NCI-H128 (cell line): ENCODE measurements around the gene BMP10.

ENCODE experiments used
- DNase-seq: peaks from one replicate; lab custom pipeline; 2025; ENCODE audit not compliant: unreplicated experiment; lab: John Stamatoyannopoulos, UW

Gene BMP10

DNA sequence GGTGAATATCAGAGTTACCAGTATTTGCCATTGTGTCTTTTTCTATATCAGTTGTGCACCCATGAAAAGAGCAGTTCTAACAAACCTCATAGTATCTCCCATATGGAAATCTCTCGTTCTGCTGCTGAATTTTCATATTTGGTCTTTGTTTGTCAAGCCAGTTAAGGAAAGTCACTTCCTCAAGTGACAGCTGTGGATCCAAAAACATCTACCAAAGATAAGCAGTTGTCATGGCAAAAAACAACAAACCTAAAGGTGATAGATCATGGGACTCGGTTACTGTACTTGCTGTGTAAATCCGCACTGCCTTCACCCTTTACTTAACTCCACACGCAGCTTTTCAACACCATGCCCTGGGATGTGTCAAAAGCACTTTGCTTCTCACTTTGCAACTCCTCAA is 17.3 kb downstream of the BMP10 start:
- DNase-seq, result no peak

DNA sequence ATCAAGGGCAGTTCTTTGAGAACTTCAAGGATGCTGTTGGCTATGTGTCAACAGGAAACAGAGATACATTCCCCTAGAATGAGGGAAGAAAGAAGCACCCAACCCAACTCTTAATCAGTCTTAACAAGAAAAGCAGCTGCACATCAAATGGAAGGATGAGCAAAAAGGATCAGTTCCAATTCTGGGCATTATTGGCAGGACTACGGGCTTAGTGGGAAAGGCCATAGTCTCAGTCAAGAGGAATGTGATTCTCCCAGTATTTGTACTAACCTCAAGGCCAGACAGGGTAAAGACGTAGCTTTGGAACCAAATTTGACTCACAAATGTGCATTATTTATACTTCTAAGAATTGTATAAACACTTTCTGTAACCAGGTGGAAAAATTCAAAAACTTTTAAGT is 18.2 kb downstream of the BMP10 start:
- no peak for DNase-seq

DNA sequence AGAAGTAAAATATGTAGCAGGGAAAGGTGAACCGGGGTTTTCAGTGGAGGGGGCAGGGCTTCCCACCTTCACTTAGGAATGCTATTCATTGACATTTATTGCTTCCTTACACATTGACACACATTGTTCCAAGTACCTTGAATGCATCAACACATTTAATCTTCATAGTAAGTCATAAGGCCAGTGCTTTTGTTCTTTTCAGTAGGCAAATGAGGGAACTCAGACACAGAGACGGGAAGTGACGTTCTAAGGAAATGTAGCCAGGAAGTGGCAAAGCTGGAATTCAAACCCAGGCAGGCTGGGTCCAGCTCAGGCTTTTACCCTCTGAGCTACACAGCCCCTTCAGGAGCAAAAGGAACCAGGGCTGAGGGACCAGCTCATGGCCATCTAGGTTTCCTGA is 20.7 kb downstream of the BMP10 start:
- no peak for DNase-seq

DNA sequence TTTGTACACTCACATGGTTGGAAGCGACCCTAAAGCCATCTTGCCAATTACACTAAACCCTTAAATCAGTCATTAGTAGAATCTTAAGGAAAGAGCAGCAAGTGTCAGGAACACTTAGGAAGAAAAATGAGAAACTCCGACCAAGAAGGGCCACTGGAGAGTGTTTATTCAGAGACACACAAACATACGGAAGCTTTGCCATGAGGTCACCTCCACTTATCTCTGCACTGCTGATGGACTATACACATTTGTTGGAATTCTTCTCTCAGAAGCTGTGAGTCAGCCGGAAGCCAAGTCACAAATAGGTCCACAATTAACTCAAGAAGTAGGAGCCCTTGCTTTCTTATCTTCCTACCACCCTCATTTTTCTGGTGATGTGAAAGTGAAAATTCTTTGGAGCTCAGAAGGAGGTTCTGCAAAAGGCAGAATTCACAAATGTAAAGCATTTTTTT is 21.6 kb downstream of the BMP10 start:
- DNase-seq, result no peak

DNA sequence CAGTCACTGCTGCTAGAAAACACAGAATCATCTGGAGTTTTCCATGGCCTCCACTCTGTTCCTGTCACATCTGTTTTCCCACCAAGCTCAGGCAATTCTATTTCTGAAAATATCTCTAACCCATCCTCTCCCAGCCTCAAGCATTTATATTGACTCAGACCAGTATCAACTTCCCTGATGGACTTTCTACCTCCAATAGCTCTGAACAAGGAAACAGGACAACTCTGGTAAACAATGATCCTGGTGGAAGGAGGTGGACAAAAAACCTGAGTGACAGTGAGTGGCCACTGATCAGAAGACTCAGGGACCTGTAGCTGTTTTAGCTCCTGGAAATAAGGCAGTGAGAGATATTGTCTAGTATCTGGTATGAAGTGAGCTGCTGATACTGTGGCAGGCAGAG is 23.4 kb downstream of the BMP10 start:
- DNase-seq, result no peak

DNA sequence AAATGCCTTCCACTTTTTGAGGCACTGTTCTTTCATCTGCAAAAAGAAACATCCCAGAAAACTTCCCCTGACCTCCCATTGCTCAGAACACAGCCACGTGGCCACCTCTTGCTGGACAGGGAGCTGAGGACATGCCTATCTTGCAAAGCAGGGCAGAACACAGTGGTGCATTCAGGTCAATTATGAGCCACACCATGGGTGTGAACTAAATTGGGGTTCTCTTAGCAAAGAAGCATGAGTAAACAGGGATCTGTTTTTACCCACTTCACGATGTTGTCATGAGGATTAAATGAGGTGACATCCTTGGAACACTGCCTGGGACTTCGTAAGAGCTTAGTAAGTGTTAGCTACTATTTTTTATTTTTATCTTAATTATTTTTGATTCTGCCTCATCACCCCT is 25.1 kb downstream of the BMP10 start:
- DNase-seq, result no peak

DNA sequence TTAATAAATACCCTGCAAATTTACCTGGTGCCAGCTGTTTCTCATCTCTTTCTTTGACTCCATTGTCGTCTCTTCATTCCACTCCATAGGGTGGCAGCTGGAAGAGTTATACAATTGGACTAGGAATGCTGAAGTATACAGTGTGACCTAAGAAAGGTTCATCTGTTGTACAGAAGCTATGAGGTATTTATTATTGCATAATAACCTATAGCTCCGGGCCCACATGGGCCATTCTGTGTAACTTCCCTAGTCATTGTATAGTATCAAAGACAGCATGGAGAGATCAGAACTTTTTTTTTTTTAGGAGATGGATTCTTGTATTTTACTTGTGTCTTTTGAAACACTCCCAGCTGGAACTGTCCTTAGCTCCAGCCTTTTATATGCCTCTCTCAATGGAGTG is 26.2 kb downstream of the BMP10 start:
- DNase-seq, result no peak

DNA sequence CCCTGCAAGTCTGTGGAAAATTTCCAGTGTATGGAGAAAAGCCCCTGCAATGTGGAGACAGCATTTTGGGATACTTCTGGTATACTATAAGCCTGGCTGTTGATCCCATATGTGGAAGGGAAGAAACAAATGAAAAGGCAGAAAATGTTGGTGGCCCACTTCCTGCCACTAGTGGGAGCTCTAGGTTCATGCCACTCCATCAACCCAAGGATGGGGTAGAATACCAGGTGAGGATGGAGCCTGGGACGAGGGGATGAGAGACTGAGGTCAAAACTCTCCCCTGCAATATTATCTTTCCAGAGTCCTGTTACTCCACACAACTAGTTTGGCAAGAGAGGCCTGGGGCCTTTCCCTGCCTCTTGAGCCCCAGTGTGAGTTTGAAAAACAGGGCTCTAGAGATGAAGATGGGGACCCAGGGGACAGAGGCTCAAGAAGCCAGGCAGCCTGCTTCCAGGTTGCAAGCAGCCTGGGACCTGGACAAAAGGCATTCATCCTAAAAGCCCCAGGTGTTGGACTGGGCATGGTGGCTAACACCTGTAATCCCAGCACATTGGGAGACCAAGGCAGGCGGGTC is 31.9 kb downstream of the BMP10 start:
- no peak for DNase-seq

DNA sequence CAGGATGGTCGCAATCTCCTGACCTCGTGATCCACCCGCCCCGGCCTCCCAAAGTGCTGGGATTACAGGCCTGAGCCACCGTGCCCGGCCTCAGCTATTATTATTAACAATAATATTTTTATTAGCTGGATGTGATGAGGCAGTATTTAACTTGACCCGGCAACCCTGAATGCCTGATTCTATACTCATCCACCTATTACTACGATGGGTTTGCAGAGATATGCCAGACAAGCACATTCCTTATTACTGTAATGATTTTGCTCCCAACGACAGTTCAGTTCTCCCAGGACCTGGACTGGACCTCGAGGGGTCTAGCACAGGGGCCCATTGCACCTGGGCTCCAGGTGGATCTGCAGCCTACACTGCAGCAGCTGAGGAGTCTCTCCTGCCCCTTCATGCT is 32.6 kb downstream of the BMP10 start:
- DNase-seq, result no peak

DNA sequence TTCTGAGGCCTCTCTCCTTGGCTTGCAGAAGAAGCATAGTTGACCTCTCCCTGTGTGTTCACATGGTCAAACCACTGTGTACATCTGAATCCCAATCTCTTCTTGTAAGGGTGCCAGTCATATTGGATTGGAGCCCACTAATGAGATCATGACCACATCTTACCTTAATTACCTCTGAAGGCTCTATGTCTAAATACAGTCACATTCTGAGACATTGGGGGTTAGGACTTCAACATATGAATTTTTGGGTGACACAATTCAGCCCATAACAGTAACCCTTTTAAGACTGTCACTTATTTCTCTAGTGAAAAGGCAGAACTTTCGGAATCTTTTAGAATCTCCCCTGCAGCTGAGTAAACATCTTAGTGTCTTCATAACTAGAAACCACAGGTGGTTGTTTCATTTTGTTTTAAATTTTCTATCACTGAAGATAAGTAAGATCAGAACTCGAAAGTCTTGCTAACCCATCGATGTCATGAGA is 33.3 kb downstream of the BMP10 start:
- no peak for DNase-seq

DNA sequence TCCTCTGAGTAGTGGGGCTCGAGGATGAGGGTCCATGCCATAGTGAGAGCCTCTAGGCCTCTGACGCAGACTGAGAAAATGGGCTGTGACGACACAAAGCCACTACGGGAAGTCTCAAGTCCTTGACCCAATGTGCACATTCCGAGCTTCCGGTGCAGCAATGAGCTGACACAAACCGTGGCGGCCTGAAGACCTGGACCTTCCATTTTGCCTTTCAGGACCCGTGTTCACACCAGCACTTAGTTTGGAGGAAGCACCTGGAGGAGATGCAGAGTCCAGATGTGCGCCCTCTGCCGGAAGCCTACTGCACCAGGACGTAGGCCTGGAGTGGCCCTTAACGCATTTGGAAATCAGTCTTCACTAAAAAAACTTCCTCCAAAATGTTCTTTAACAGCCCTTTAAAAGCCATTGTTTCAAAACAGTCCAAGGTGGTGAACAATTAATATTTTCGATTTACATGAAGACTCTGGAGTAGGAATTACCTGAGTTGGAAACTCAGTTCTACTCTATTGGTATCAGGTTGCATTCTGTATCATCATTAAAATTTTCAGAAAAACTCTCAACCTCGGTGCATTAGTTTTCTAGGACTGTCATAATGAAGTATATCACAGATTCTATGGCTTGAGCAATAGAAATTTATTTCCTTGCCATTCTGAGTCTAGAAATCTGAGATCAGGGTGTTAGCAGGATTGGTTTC is 33.9 kb downstream of the BMP10 start:
- DNase-seq, result no peak

DNA sequence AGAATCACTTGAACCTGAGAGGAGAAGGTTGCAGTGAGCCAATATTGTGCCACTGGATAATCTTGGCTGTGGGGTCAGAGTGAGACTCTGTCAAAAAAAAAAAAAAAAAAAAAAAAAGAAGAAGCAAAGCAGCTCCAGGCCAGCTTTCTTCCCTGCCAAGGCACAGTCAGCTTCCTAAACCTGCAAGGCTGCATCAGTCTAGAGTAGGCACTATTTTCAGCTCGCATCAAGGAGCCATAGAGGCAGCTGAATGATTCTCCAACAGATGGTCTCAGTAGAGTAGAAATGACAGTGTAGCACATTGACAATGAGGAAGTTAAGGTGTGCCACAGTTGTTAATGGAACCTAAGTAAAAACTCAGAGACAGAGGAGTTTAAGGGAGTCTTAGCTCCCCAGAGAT is 35.6 kb downstream of the BMP10 start:
- no peak for DNase-seq

DNA sequence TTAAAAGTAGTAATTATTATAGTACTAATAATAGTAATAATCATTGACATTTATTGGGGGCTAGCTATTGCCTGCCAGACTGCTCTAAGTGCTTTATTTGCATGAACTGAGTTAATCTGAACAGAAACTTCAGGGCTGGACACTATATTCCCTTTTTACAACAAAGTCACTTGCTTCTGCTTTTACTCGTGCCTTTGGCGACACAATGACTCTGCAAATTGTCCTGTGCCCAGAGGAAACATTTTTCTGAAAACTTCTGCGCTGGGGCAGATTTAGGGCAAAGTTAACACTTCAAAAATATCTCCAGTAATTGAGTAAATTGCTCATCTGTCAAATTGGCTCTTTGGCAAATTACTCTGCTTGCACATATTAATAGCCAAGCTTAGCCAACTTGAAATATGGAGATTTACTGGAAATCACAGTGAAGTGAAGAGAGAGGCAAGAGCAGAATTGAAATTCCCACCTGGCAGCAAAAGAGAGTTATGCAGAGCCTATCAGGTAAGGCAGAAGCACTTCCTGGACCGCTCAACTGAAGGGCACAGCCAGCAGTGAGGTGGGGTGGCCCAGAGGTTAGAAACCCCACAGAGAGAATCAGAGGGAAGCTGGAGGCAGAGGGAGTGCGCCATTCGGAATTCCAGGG is 36.3 kb downstream of the BMP10 start:
- no peak for DNase-seq

DNA sequence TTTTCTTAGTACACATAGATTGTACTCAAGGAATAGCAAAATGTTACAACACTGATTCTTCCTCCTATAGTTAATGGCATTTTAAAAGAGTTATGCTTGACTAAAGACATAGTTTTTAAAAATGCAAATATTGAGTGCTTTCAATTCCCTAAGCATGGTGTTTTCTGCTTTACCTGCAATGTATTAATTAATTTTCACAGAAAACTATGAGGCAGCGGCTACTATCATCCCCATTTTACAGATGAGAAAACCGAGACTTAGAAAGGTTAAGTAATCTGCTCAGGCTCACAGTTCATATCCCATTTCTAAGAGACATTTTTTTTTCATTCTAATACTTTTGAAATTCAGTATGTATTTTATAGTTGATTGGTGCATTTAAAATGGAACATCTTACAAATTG is 38.0 kb downstream of the BMP10 start:
- DNase-seq, result no peak

DNA sequence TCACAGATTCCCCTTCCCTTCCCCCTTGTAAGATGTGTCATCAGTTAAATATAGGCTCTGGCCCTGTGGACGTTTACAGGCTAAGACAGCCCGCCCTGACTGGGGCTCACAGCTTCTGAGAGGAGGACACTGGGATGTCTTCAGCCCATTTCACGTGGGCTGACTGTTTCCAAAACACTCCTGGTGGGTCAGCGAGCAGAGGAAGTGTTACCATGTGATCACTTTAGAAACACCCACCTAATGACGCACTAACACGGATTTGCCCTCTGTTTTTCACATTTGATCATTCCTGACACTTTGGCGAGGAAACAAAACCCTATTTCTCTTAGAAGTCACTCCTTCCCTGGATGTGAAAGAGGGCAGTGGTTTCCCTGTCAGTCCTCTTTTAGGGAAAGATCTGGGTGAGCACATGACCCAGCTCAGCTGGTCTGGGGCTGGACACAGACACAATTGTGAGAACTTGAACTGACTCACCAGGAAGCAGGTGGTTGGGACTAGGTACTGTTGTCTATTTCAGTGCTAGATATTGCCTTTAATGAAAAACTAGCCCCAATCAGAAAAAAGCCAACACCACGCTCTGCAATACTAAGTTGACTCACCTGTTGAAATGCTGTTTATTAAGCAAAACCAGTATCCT is 38.8 kb downstream of the BMP10 start:
- no peak for DNase-seq

DNA sequence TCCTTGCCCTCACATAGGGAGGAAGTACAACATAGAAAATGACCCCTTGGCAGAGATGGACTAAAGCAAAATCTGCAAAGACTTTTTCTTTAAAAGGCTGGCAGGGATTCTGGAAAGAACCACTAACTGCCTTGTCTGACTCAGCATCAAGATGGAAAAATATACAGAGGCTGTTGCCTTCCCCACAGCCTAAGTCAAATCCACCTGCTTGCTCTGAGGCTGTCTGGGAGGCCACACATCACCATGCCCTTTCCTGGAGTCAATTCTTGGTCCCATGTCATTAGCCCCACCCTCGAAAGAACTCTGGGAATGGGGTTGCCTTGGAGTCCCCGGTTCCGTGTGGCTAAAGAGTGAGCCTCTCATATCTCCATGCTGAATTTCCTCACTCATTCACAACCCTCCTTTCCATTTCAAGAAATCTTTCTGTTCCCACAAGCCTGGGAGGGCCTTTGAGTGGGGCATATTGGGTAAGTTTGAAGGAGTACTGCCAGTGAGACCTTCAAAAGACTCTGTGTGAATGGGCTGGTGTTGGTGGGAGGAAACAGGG is 39.4 kb downstream of the BMP10 start:
- no peak for DNase-seq

DNA sequence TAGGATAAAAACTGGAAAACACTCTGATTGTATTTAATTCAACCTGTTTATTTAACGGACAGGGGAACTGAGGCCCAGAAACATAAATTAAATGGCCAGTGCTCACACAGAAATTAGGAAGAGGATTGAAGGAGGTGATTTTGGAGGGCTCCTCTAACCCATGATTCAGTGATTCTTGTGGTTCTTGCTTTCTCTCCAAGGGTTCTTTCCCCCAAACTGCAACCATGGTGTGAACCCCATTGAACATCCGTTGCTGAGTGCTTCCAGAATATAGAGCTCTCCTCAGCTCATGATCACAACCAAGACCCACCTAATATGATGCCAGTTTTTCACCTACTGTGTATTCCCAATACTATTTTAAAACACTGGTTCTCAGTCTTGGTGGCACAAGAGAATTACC is 41.4 kb downstream of the BMP10 start:
- DNase-seq, result no peak

DNA sequence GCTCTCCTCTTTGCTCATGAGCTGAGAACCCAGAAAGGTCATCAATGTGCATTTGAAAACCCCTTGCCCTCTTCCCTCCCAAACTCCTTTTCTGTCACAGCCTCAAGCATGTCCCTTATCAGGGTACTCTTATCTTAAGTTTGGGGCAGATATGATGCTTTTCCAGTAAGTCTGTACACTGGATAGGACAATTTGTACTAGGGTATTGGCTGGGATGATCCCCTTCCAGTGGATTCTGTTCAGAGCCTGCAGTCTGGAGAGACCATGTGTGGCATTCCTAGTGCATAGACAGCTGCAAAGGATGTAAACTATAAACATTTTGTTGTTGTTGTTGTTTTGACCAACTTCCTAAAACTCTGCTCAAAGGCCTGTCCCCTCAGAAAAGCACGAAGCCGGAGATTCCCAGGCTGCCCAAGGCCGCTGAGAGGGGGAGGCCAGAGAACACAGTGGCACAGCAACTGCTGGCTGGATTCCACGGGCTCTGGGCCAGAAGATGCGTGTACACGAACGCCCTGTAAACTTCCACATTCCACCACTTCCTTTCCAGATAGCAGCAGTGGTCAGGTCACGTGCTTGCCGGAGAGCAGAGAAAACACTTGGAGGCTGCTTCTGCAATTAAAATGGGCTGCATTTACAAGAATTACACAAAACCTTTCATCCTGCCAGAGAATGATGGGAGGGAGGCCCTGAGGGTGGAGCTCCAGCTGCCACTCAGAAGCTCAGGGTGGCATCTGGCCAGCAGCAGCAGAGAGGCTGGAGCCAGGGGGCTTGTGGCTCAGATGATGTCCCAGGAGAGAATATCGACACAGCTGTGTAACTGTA is 42.1 kb downstream of the BMP10 start:
- DNase-seq, result no peak

DNA sequence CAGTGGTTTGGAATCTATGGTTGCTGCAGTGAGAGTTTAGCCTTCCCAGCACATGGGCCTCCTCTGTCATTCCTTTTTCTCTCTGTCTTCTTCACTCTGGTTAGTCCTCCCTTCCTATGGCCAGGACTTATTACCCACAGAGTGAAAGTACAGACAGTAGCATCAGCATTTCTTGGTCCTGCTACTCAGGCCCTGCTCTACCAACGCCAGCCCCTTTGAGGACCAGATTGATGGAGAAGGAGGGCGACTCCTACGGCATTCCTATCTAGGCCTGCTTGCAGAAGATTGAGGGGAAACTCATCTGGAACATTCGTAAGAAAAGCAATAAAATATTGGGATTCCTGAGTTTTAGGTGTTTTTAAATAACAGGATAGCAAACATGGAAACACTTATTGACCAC is 43.5 kb downstream of the BMP10 start:
- DNase-seq, result no peak

DNA sequence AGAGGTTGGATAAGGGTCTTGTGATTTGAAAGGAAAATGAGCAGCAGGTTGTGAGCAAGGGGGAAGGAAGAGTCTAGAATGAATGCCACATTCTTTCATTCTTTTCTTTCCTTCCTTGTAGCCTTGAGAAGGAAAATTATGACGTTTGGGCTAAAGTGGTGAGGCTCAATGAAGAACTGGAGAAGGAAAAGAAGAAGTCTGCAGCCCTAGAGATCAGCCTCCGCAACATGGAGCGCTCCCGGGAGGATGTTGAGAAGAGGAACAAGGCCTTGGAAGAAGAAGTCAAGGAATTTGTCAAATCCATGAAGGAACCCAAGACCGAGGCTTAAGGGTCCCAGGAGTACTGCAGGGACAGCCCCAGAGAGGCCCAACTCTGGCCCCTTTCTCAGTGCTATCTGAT is 45.3 kb downstream of the BMP10 start:
- no peak for DNase-seq

DNA sequence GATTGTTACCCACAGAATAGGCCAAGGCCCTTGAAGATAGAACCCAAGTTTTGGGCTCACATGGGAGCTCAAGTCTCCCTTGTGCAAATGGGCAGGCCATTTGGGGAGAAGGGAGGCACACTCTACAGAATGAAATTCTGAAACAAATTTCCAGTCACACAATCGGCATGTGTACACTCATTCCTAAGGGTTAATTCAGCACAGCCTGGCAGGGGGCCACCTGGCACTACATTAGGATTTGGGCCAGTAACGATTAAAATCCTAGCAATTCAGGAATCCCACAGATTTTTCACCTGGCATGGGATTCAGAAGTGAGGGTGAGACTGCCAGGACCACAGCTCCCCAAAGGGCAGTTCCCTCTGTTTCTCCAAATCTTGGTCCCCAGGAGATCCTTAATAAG is 46.4 kb downstream of the BMP10 start:
- DNase-seq, result no peak
